Fibroblast of peridontal ligament (primary cell): ENCODE measurements around the gene PTAFR.

ENCODE experiments used
- DNase-seq: peaks from one replicate; pipeline ENCODE4 v3.0.0-alpha.2; 2010; ENCODE audit errors: extremely low read depth

The PTAFR gene

DNA sequence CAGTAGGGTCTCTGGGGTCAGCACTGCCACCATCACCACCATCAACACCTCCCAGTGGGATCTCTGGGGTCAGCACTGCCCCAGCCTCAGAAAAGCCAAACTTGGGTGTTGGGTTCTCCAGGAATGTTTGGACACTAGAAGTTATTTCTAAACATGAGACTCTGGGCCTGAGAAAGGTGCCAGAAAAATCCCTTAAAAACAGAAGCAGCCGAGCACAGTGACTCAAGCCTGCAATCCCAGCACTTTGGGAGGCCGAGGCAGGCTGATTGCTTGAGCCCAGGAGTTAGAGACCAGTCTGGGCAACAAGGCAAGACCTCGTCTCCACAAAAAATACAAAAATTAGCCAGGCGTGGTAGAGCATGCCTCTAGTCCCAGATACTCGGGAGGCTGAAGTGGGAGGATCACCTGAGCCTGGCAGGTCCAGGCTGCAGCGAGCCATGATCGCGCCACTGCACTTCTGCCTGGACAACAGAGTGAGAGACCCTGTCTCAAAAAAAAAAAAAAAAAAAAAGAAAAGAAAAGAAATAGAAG, 470 bp downstream of the PTAFR start:
- no peak for DNase-seq

DNA sequence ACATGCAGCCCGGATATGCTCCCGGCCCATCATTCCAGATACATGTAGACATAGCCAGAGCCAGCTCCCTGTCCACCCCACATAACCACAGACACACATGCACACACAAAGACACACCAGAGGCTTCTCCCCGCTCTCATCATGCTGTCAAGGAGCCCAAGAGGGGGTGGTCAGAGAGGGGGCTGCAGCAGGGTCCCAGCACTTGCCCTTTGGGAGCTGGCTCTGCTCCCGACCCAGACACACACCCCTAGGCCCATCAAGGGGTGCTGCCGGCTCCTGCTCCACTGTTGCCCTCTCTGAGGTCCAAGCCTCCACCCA, 2.6 kb downstream of the PTAFR start:
- peak; percentile 15 for DNase-seq

DNA sequence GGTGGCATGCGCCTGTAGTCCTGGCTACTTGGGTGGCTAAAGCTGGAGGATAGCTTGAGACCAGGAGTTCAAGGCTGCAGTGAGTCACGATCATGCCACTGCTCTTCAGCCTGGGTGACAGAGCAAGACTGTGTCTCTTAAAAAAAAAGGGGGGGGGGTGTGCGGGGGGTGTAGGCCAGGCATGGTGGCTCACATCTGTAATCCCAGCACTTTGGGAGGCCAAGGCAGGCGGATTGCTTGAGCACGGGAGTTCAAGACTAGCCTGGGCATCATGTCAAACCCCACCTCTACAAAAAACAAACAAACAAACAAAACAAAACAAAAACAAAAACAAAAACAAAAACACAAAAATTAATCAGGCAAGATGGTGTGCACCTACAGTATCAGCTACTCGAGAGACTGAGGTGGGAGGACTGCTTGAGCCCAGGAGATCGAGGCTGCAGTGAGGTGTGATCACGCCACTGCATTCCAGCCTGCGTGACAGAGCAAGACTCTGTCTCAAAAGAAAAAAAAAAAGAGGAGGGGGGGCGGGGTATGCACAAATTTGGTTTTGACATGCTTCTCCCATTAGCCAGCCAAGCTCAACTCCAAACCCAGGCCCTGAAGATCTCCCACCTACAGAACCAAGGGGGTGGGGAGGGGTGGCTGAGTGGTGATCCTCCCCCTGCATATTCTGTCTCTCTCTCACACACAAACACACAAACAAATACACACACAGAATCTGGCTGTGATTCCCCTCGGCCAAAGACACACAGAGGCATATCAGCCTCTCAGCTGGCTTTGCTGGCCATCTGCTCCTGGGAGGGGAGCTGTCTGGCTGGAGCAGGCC, 3.1 kb downstream of the PTAFR start:
- DNase-seq, result no peak

GRCh38 chr1:28172713-28173150, 3.8 kb downstream of the PTAFR start:
- DNase-seq, result peak; percentile 10

DNA sequence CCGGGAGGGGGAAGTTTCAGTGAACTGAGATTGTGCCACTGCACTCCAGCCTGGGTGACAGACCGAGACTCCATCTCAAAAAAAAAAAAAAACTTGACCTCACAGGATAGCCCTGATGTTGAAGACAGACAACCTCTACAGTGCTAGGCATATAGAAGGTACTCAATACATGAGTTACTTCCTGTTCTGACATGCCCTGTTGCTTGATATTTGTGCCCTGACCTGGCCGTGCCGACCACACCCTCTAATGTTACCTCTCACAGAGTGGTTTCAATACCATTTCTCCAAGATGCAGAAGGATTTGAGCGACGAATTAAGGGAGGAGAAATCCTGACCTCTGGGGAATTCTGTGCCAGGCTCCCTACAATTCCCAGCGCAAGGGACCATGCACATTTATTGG, 5.2 kb downstream of the PTAFR start:
- no peak for DNase-seq

DNA sequence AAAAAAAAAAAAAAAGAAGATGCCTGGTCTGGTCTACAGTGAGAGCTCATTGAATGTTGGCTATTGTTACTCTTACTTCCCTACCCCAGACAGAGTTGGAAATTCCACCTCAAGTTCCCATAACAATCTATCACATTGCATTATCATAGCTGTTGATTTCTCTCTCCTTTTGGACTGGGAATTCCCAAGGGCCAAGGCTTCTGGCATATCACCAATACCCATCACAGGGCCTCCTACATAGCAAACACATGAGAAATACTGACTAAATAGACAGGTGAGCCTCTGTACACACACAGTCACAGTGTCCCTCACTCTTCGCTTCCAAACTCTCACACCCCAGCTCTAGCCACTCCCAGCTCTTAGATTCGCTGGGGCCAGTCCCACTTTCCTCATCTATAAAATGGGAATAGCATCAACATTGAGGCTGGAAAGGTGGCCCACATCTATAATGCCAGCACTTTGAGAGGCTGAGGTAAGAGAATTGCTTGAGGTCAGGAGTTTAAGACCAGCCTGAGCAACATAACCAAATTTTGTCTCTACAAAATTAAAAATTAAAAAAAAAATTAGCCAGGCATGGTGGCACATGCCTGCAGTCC, 6.4 kb downstream of the PTAFR start:
- DNase-seq, result no peak

- peak; percentile 58 for DNase-seq
Observed at GRCh38 chr1:28163496-28164161, 12.9 kb downstream of the PTAFR start.

- DNase-seq, result no peak
Observed at GRCh38 chr1:28162151-28162550, 14.3 kb downstream of the PTAFR start.

DNA sequence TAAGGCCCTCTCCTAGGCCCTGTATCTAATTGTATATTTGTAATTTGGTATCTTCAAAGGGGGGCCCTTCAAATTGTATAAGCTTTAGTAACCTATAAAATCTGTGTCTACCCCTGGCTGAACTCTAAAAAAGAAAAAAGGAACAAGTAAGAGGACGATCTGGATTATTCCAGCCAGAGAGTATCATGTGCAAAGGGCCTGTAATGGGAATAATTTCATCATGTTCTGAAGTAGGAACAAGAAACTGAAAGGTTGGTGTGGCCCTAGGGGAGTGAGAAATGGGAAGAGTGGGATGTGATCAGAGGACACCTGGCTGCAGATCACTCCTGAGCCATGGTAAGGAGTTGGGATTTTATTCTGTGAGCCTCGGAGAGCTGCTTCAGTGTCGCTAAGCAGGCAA, 14.7 kb downstream of the PTAFR start:
- DNase-seq, result no peak

DNA sequence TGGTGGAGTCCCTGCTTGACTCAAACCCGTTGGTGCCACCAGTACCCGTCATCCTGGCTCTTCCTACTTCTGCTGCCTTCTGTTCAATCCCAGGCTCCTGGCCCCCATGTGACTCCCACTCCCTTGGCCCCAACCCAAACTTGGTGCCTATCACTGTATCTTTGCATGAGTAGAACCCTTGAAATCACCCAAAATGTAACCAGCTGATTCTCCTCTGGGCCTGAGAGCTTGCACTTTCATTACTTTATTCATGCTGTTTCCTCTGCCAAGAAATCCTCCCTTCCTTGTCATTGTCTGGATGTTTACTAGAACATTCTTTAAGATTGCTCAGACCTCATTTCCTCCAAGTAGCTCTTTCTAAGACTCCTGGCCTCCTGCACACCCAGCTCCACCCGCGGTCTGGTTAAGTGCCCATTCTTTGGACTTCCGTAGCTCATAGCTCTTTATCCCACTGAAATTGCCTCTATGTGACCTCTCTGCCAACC, 15.7 kb downstream of the PTAFR start:
- peak; percentile 94 for DNase-seq

- DNase-seq, result no peak
Observed at GRCh38 chr1:28159680-28160079, 16.8 kb downstream of the PTAFR start.

DNA sequence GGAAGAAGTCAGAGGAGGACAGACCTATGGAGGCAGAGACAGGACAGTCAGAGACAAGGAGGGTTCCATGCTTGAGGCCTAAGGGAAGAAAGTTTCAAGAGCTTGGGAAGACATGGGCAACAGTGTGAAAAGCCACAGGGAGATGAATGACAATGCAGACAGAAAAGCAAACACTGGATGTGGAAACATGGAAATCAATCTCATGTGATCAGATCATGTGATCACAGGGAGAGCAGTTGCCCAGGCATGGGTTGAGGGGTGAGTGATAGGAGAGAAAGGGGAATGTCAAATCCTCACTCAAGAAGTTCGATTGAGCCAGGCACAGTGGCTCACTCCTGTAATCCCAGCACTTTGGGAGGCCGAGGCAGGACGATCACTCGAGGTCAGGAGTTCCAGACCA, 17.2 kb downstream of the PTAFR start:
- DNase-seq, result no peak

DNA sequence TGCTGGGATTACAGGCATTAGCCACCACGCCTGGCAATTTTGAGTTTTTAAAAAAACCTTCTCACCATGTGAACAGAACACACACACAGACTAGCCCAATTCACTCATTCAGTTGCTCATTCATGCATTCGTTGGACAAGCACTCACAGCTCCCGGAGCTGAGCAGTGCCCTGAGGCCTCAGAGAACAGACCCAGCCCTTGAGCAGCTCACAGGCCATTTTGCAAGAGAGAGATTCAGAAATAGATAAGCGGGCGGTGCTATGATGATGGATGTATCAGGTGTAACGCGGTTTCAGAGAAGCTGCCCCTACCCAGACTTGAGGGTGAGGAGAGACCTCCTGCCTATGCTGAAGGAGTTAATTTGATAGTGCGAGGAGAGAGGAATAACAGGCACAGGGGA, 18.6 kb downstream of the PTAFR start:
- no peak for DNase-seq

- no peak for DNase-seq
Observed at GRCh38 chr1:28156821-28157220, 19.7 kb downstream of the PTAFR start.

DNA sequence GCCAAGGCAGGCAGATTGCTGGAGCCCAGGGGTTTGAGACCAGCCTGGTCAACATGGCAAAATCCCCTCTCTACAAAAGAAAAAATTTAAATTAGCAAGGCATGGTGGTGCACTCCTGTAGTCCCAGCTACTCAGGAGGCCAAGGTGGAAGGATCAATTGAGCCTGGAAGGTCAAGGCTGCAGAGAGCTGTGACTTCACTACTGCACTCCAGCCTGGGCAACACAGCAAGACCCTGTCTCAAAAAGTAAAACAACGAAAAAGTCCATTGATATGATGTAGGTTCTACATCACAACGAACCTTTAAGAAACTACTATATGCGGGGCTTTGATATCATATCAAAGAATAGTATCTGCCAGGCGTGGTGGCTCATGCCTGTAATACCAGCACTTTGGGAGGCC, 20.9 kb downstream of the PTAFR start:
- no peak for DNase-seq

DNA sequence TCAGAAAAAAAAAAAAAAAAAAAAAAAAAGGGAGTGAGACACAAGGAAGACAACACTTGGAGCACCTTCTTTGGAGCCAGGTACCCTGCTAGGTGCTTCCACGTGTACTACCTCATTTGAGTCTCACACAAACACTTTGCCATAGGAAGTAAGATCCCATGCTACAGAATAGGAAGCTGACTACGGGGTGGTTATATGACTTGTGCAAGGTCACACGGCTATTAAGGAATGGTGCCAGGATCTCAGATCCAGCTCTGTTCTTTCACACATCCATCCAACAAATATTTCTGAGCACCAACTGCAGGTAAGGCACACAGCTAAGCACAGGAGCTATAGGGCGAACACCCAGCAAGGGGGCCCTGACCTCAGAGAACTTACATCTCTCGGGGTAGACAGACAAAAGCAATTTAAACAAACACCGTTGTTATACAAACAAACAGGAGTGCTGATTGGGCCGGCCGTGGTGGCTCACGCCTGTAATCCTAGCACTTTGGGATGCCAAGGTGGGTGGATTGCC, 22.4 kb downstream of the PTAFR start:
- DNase-seq, result no peak

DNA sequence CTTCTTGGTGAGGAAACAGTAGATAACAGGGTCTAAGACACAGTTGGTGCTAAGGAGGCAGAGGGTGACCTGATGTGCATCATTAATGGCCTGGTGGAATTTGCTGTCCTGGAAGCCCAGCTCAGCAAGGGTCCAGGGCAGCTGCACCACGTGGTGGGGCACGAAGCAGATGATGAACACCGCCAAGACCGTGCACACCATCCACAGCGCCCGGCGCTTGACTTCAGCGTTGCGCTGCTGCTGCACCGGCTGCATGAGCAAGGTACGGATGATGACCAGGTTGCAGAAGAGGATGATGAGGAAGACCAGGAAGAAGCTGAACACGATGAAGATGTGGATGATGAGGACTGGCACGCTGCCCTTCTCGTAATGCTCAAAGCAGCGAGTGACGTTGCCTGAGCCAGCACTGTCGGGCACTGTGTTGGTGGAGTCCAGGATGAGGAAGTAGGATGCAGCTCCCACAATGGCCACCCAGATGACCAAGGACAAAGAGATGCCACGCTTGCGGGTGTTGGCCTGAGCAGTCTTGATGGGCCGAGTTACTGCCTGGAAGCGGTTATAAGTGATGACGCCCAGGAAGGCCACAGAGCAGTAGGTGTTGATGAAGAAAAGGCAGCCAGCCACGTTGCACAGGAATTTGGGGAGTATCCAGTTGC, 26.2 kb downstream of the PTAFR start:
- DNase-seq, result no peak

DNA sequence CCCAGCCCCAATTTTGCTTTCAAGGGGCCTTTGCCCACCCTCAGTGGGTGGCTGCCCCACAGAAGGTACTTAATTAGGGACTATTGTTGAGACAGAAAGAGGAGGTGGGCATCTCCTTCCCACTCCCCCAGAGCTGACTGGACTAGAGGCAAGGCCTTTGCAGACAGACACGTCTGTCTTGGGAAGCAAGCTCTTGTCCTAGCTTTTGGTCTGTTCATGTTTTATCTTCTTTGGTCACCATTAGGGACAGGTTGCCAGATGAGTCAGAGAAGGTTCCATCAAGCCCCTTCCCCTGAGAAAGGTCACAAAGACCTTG, 27.7 kb downstream of the PTAFR start:
- DNase-seq, result no peak

DNA sequence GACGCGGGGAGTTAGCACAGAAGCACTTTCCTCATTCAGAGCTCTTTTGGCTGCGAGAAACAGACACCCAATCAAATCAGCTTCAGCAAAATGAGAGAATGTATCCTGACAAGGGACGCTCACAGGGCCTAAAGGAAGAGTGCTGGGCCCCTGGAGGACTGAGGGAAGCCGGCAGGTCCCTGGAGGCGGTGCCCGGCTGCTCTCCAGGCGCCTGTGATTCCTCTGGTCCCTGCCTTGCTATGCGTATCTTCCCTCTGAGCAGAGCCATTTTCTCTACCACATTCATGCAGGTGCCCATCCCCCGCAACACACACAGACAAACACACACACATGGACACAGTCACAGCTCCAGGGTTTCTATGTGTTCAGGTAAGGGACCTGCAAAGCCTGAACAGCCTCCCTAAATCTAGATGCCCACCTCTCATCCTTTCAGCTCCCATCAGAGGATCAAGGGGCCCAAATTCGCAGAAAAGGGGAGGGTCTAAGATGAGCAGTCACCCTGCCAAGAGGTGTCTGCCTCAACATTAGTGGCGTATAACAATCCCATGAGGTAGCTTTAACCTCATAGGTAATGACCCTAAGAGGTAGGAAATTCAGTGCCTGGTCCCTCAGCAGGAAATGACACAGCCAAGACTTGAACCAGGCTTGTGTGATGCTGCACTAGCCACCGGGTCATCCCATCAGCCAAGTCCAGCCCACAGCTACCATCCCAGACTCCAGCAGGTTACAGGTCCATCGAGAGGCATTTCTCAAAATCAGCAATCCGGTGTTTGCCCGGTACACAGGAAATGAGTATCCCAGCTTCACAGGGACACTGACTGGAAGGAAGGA, 29.0 kb downstream of the PTAFR start:
- no peak for DNase-seq

DNA sequence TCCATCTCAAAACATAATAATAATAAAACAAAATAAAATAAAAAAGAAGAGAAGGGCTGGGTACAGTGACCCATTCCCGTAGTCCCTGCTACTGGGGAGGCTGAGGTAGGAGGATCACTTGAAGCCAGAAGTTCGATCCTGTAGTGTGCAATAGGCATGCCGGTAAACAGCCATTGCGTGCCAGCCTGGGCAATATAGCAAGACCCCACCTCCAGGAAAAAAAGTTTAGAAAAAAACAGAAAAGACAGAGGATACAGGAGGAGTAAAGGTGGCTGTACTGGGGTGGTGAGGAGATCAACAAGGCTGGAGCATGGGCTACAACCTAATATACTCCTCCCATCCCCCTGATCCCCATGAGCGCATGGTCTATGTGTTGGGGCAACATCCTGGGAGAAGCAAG, 30.8 kb downstream of the PTAFR start:
- no peak for DNase-seq
